ENCODE data around the gene ANKRD33. TPM values are rescaled to one million over a fixed set of nuclear protein-coding genes. Genes with fewer than 3 reads are reported as not detected.

Gene ANKRD33
- total RNA-seq, 6 experiments from 2014 or later: not detected

GRCh38 chr12:51895378-51896135, 7.7 kb downstream of the ANKRD33 start:
- H3K27ac Mint-ChIP-seq: peak overlapping the region; percentile 61; the same call in 1 of the 2 replicates
- no peak for TF ChIP-seq CTCF (IDR thresholded peaks at IDR 0.05)
- H3K4me1 Mint-ChIP-seq (ENCODE audit: low read depth): peaks cover 37% of the 10 kb centered on the region
- no peak overlapping the region for H3K4me3 Mint-ChIP-seq
- peaks cover 2% of the 10 kb centered on the region for H3K27me3 Mint-ChIP-seq (ENCODE audit: insufficient read depth)
- no peaks in the 10 kb centered on the region for H3K36me3 Mint-ChIP-seq (ENCODE audit: low read depth)
- no peaks in the 10 kb centered on the region for H3K9me3 Mint-ChIP-seq
- DNase-seq: no peak

- DNase-seq: no peak
- TF ChIP-seq CTCF (IDR thresholded peaks at IDR 0.05): no peak
- no peaks in the 10 kb centered on the region for H3K36me3 Mint-ChIP-seq (ENCODE audit: low read depth)
- H3K27me3 Mint-ChIP-seq (ENCODE audit: insufficient read depth): peaks cover 2% of the 10 kb centered on the region
- no peaks in the 10 kb centered on the region for H3K9me3 Mint-ChIP-seq
- H3K4me3 Mint-ChIP-seq: no peak overlapping the region
- peaks cover 37% of the 10 kb centered on the region for H3K4me1 Mint-ChIP-seq (ENCODE audit: low read depth)
- H3K27ac Mint-ChIP-seq: no peak overlapping the region
Measured at GRCh38 chr12:51896236-51896635, 8.3 kb downstream of the ANKRD33 start.

GRCh38 chr12:51897181-51897580, 9.3 kb downstream of the ANKRD33 start:
- Mint-ChIP-seq H3K36me3 (ENCODE audit: low read depth) (no peaks in the 10 kb centered on the region), H3K4me1 (ENCODE audit: low read depth) (peaks cover 44% of the 10 kb centered on the region), H3K4me3 (no peak overlapping the region), H3K27ac (peak overlapping the region; percentile 27; the same call in 1 of the 2 replicates), H3K9me3 (no peaks in the 10 kb centered on the region), H3K27me3 (ENCODE audit: insufficient read depth) (peaks cover 2% of the 10 kb centered on the region)
- no peak for TF ChIP-seq CTCF (IDR thresholded peaks at IDR 0.05)
- DNase-seq: no peak

- Mint-ChIP-seq H3K4me1 (ENCODE audit: low read depth) (peaks cover 44% of the 10 kb centered on the region), H3K4me3 (no peak overlapping the region), H3K36me3 (ENCODE audit: low read depth) (no peaks in the 10 kb centered on the region), H3K27ac (peak overlapping the region; percentile 81), H3K9me3 (no peaks in the 10 kb centered on the region), H3K27me3 (ENCODE audit: insufficient read depth) (peaks cover 2% of the 10 kb centered on the region)
- DNase-seq: no peak
- no peak for TF ChIP-seq CTCF (IDR thresholded peaks at IDR 0.05)
Measured at GRCh38 chr12:51898506-51898905, 10.6 kb downstream of the ANKRD33 start.

- H3K4me3 Mint-ChIP-seq: no peak overlapping the region
- no peak for TF ChIP-seq CTCF (IDR thresholded peaks at IDR 0.05)
- peak; percentile 47 for DNase-seq
- no peaks in the 10 kb centered on the region for H3K9me3 Mint-ChIP-seq
- peaks cover 2% of the 10 kb centered on the region for H3K27me3 Mint-ChIP-seq (ENCODE audit: insufficient read depth)
- H3K4me1 Mint-ChIP-seq (ENCODE audit: low read depth): peaks cover 48% of the 10 kb centered on the region
- H3K36me3 Mint-ChIP-seq (ENCODE audit: low read depth): no peaks in the 10 kb centered on the region
- peak overlapping the region; percentile 81 for H3K27ac Mint-ChIP-seq
Measured at GRCh38 chr12:51898937-51899336, 11.0 kb downstream of the ANKRD33 start.

All from HFFc6 (cell line).